Endothelial cell of umbilical vein (primary cell): ENCODE results near the gene TYK2. TPM values are rescaled to one million over a fixed set of nuclear protein-coding genes. Genes with fewer than 3 reads are reported as not detected.

Experiments used
- BruUV-seq: library from RNA; stranded (reverse); fragments of 400-500 nt; replicated peaks from 2 replicates; lab custom pipeline; 2021; lab: Mats Ljungman, UMichigan
- CTCF ChIA-PET: fragments of 300-600, 350-600 bp; sonication (Branson Sonifier 250); formaldehyde crosslinking; loops from one replicate; lab custom pipeline; 2021; ENCODE audit warnings: antibody characterized with exemption, inconsistent platforms; lab: Charles Lee
- POLR2A ChIA-PET: fragments of 300-600, 350-600 bp; sonication (Branson Sonifier 250); formaldehyde crosslinking; loops from one replicate; lab custom pipeline; 2021; ENCODE audit warnings: antibody characterized with exemption, inconsistent platforms; lab: Charles Lee
- DNase-seq: peaks from one replicate; pipeline ENCODE4 v3.0.0-alpha.2; 2011; ENCODE audit warnings: low read depth, low spot score
- FAIRE-seq: peaks from 2 replicates; lab custom pipeline; 2011; peaks lifted over from hg19 to GRCh38; lab: Jason Lieb, UNC
- H2AFZ ChIP-seq: 2 replicates; pipeline ENCODE4 v1.6.0; 2012; ENCODE audit warnings: low read depth, low read length, control low read depth, inconsistent platforms
- H3K27ac ChIP-seq: 2 replicates; pipeline ENCODE4 v1.5.1; 2011; ENCODE audit warnings: low read depth, mild to moderate bottlenecking, control low read depth, low read length, moderate library complexity; ENCODE audit not compliant: insufficient read depth
- H3K27me3 ChIP-seq, 2 experiments: 2 replicates each; pipeline versions ENCODE4 v1.6.0 to v1.6.1; 2011; ENCODE audit warnings: low read length in 2 of 2, mixed read lengths in 1 of 2; ENCODE audit not compliant: control insufficient read depth in 2 of 2, insufficient read depth in 2 of 2
- H3K36me3 ChIP-seq, 2 experiments: 2 replicates in 1 of 2; 3 replicates in 1 of 2; pipeline ENCODE4 v1.5.1; 2011; ENCODE audit warnings: low read length in 2 of 2, mild to moderate bottlenecking in 1 of 2, moderate library complexity in 1 of 2; ENCODE audit not compliant: control insufficient read depth in 2 of 2, insufficient read depth in 2 of 2; ENCODE audit errors: extremely low read depth in 1 of 2
- H3K4me1 ChIP-seq: 3 replicates; pipeline ENCODE4 v1.5.1; 2011; ENCODE audit warnings: mild to moderate bottlenecking, low read length; ENCODE audit not compliant: control insufficient read depth, insufficient read depth; ENCODE audit errors: extremely low read depth
- H3K4me2 ChIP-seq: 2 replicates; pipeline ENCODE4 v1.6.1; 2011; ENCODE audit warnings: low read length, control low read depth, mixed read lengths; ENCODE audit not compliant: insufficient read depth
- H3K4me3 ChIP-seq, 3 experiments: fragments of 200-600 bp in 1 of 3; sonication (generic), shearing (Covaris generic) in 1 of 3; replicated peaks in 1 of 3; 2 replicates each; pipeline ENCODE4 v1.5.1; 2011 to 2016; ENCODE audit warnings: control low read depth in 3 of 3, low read length in 3 of 3, mild to moderate bottlenecking in 2 of 3, inconsistent platforms in 1 of 3, low read depth in 1 of 3, moderate library complexity in 1 of 3; ENCODE audit not compliant: insufficient read depth in 1 of 3
- H3K79me2 ChIP-seq: 2 replicates; pipeline ENCODE4 v1.6.0; 2012; ENCODE audit warnings: low read length, inconsistent platforms; ENCODE audit not compliant: control insufficient read depth, insufficient read depth
- H3K9ac ChIP-seq: replicated peaks from 2 replicates; pipeline ENCODE3; 2011; ENCODE audit warnings: low read length, control low read depth; ENCODE audit not compliant: insufficient read depth; ENCODE audit errors: extremely low read depth
- H3K9me1 ChIP-seq: replicated peaks from 3 replicates; pipeline ENCODE4 v1.6.0; 2011; ENCODE audit warnings: mild to moderate bottlenecking, low read length; ENCODE audit not compliant: control insufficient read depth, insufficient read depth; ENCODE audit errors: extremely low read depth
- H3K9me3 ChIP-seq: replicated peaks from 2 replicates; pipeline ENCODE4 v1.5.1; 2012; ENCODE audit warnings: low read length, inconsistent platforms; ENCODE audit not compliant: control insufficient read depth, insufficient read depth
- H4K20me1 ChIP-seq: replicated peaks from 2 replicates; pipeline ENCODE3; 2011; ENCODE audit warnings: mild to moderate bottlenecking, low read length; ENCODE audit not compliant: control insufficient read depth, insufficient read depth; ENCODE audit errors: extremely low read depth
- EZH2 ChIP-seq: IDR thresholded peaks from 2 replicates; pipeline ENCODE4 v1.6.1; 2012; ENCODE audit warnings: borderline replicate concordance, low read depth, mild to moderate bottlenecking, moderate library complexity, low read length, inconsistent platforms; ENCODE audit not compliant: severe bottlenecking
- FOS ChIP-seq: IDR thresholded peaks from 2 replicates; pipeline ENCODE4 v1.6.1; 2011; ENCODE audit warnings: mild to moderate bottlenecking, low read length, moderate library complexity, borderline replicate concordance; ENCODE audit not compliant: insufficient read depth
- GATA2 ChIP-seq: IDR thresholded peaks from 2 replicates; pipeline ENCODE4 v1.7.0; 2011; ENCODE audit warnings: low read depth, mild to moderate bottlenecking, moderate library complexity, mixed read lengths, low read length; ENCODE audit not compliant: insufficient read length, insufficient read depth
- JUN ChIP-seq: IDR thresholded peaks from 2 replicates; pipeline ENCODE4 v1.6.1; 2011; ENCODE audit warnings: borderline replicate concordance, low read depth; ENCODE audit not compliant: insufficient read length, insufficient read depth
- MAX ChIP-seq: IDR thresholded peaks from 2 replicates; pipeline ENCODE4 v1.6.1; 2011; ENCODE audit not compliant: insufficient read depth, insufficient read length
- MYC ChIP-seq: IDR thresholded peaks from one replicate; pipeline ENCODE4 v1.6.1; 2011; ENCODE audit warnings: mild to moderate bottlenecking, low read depth, low read length
- POLR2A ChIP-seq: IDR thresholded peaks from 2 replicates; pipeline ENCODE4 v1.6.1; 2012; ENCODE audit warnings: low read depth, mild to moderate bottlenecking, control low read depth, low read length
- POLR2AphosphoS5 ChIP-seq: IDR thresholded peaks from 2 replicates; pipeline ENCODE4 v1.6.1; 2012; ENCODE audit warnings: low read depth, mild to moderate bottlenecking, control low read depth, low read length, moderate library complexity; ENCODE audit not compliant: insufficient read depth
- dilution Hi-C: fragments of 300-500 bp; cut with MboI; formaldehyde crosslinking; loops from one replicate; pipeline ENCODE4 v1.15.0; 2019; ENCODE audit warnings: low sequenced_read_pairs; ENCODE audit not compliant: extremely low pct_ligation_motif_present
- intact Hi-C: fragments of 100-400 bp; cut with micrococcal nuclease; formaldehyde crosslinking; loops from one replicate; pipeline ENCODE4 v1.10.0; 2022
- polyA plus RNA-seq, 4 experiments: library from polyadenylated mRNA; depleted of rRNA in 3 of 4; stranded (reverse) in 3 of 4; unstranded in 1 of 4; fragments of >200 nt; gene quantifications; 2 replicates each; pipeline versions ENCODE4 v1.2.1 to v1.2.3, GENCODE V29; 2011 to 2012; ENCODE audit warnings: missing spikeins in 1 of 4
- total RNA-seq: library from RNA; stranded (reverse); gene quantifications from 2 replicates; pipeline ENCODE4 v1.2.3, GENCODE V29; 2021
- TF ChIP-seq, protein P1 (sequence below), 2 donors: IDR thresholded peaks; 1 replicate in 1 of 2; 2 replicates in 1 of 2; pipeline ENCODE4 v1.5.1; 2011; ENCODE audit warnings: low read length in 2 of 2, mild to moderate bottlenecking in 2 of 2, moderate library complexity in 2 of 2, control low read depth in 1 of 2, inconsistent platforms in 1 of 2, low read depth in 1 of 2; ENCODE audit not compliant: insufficient read depth in 1 of 2; ENCODE audit errors: extremely low read depth in 1 of 2

Gene TYK2
- total and polyA plus RNA-seq, 2 donors (not counting 3 experiments of a cell fraction or from before 2014, with no cell fraction given), result 92.9 to 138 TPM

DNA sequence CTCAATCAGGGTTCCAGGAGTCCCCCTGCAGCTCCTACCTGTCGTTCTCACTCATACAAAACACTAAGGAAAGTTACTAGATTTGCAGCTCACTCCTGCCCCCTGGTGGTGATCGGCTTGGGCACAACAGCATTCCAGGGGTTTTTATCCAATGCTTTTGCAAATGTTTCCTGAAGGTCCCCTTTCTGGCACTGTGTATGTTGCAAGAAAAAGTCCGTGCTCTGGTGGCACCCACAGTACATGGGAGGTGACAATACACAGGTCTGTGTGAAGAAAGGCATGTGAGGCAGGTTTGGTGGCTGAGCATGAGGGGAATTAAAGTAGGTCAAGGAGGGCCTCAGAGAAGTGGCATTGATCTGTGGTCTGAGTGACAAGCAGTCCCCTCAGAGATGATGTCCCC is 8.6 kb upstream of the TYK2 start:
- no peaks in the 10 kb centered on the region for H3K27me3 ChIP-seq
- intact Hi-C loops, result loop anchor here (1.0 to 10.0 kb wide), 4 partner anchors 120 to 457 kb away; partner anchors contain the start of gene DNMT1
- H2AFZ ChIP-seq, result no peak overlapping the region
- H3K79me2 ChIP-seq, result no peaks in the 10 kb centered on the region
- H3K9ac ChIP-seq, result no peak overlapping the region
- DNase-seq (peak; percentile 85), FAIRE-seq (peak; percentile 95)
- peaks cover 5 to 23% of the 10 kb centered on the region in 2 experiments for H3K36me3 ChIP-seq
- dilution Hi-C loops, result no loop called here
- H3K9me1 ChIP-seq, result no peaks in the 10 kb centered on the region
- H3K27ac ChIP-seq, result no peak overlapping the region
- TF ChIP-seq, protein P1, sequence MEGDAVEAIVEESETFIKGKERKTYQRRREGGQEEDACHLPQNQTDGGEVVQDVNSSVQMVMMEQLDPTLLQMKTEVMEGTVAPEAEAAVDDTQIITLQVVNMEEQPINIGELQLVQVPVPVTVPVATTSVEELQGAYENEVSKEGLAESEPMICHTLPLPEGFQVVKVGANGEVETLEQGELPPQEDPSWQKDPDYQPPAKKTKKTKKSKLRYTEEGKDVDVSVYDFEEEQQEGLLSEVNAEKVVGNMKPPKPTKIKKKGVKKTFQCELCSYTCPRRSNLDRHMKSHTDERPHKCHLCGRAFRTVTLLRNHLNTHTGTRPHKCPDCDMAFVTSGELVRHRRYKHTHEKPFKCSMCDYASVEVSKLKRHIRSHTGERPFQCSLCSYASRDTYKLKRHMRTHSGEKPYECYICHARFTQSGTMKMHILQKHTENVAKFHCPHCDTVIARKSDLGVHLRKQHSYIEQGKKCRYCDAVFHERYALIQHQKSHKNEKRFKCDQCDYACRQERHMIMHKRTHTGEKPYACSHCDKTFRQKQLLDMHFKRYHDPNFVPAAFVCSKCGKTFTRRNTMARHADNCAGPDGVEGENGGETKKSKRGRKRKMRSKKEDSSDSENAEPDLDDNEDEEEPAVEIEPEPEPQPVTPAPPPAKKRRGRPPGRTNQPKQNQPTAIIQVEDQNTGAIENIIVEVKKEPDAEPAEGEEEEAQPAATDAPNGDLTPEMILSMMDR (IDR thresholded peaks at IDR 0.05; ENCODE audit: extremely low read depth in 1 of 2, insufficient read depth in 1 of 2, low read depth in 1 of 2, low read length in 2 of 2), result peak; percentile 88 to 93
- TF ChIP-seq GATA2 (no peak), POLR2AphosphoS5 (peak; percentile 49), POLR2A (peak; percentile 43), MAX (no peak), FOS (no peak), MYC (no peak), EZH2 (no peak), JUN (no peak)
- POLR2A ChIA-PET, result interaction anchor here (1.6 to 1.8 kb wide), 2 partner anchors 119 to 130 kb away, joined by 13 to 14 read pairs; partner anchors contain the start of gene ICAM1
- no peaks in the 10 kb centered on the region for H3K9me3 ChIP-seq
- TSS peak; percentile 2 for BruUV-seq
- CTCF ChIA-PET, result interaction anchor here (0.5 to 10.8 kb wide), 43 partner anchors 9 to 458 kb away, joined by 3 to 606 read pairs (median 4); partner anchors contain the start of genes CDC37, FDX2, ICAM1 and ICAM4
- no peak overlapping the region for H3K4me2 ChIP-seq
- H4K20me1 ChIP-seq, result no peaks in the 10 kb centered on the region
- H3K4me1 ChIP-seq, result no peaks in the 10 kb centered on the region
- H3K4me3 ChIP-seq, result no peak overlapping the region
